ENCODE data around the gene TMEM237.
A peak's percentile ranks its signal among the peaks of the same experiment; 100 is the strongest.

TMEM237 gene

DNA sequence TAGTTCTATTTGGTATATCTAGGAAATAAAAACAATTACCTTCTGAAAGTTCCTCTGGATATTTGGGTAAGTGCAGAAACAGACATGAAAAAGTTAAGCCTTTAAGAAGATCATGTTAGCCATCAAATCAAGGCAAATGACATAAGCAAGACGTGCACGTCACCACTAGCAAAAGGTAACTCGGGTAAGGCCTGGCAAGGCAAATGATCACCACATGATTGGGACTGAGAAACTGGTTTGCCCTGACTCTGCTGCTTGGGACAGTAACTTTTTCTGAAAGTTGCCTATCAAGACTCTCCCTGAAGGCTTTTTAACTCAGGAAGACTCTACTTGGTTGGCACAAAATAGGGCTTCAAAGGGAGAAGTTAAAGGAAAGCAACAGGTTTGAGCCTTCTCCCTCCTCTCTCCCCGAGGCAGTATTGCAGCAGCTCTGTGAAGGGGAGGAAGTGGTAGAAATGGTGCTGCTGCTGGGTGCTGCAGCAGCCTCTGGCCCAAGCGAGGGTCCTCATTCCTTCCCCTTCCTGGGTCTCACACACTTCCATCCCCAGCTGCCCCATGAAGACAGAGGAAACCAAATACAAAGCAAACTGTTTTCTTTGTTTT lies 17.1 kb upstream of the TMEM237 start:
- H3K4me1 Mint-ChIP-seq = peaks cover 13% of the 10 kb centered on the region
- no peaks in the 10 kb centered on the region for H3K9me3 Mint-ChIP-seq
- no peak overlapping the region for H3K4me3 Mint-ChIP-seq
- no peak overlapping the region for H3K27ac Mint-ChIP-seq (ENCODE audit: low read depth)
- no peaks in the 10 kb centered on the region for H3K36me3 Mint-ChIP-seq (ENCODE audit: insufficient read depth)
- H3K27me3 Mint-ChIP-seq = no peaks in the 10 kb centered on the region
- no peak for ATAC-seq (replicated peaks; ENCODE audit: extremely low read depth, poor library complexity, severe bottlenecking)
- no peak for DNase-seq (ENCODE audit: low spot score in 2 of 2)

DNA sequence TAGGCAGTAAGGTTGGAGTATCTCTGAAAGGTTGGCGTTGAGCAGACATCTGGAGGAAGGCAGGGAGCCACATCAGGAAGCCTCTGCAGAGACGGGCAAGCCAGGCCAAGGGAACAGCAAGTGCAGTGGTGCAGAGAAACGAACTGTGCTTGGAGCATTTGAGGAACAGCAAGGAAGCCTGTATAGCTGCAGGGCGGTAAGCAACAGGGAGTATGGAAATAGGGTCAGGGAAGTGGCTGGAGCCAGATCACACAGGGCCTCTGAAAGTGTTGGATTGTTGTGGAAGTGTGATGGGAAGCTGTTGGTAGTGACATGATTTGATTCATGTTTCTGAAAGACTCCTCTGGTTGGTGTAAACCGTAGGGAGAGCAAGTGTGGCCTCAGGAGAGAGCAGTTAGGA lies 13.4 kb upstream of the TMEM237 start:
- DNase-seq (ENCODE audit: low spot score in 2 of 2) (no peak), ATAC-seq (replicated peaks; ENCODE audit: extremely low read depth, poor library complexity, severe bottlenecking) (no peak)
- peak overlapping the region; percentile 80 for H3K27ac Mint-ChIP-seq (ENCODE audit: low read depth)
- peaks cover 15% of the 10 kb centered on the region for H3K27me3 Mint-ChIP-seq
- peak overlapping the region; percentile 31 for H3K4me3 Mint-ChIP-seq
- H3K4me1 Mint-ChIP-seq = peaks cover 13% of the 10 kb centered on the region
- no peaks in the 10 kb centered on the region for H3K36me3 Mint-ChIP-seq (ENCODE audit: insufficient read depth)
- H3K9me3 Mint-ChIP-seq = no peaks in the 10 kb centered on the region

DNA sequence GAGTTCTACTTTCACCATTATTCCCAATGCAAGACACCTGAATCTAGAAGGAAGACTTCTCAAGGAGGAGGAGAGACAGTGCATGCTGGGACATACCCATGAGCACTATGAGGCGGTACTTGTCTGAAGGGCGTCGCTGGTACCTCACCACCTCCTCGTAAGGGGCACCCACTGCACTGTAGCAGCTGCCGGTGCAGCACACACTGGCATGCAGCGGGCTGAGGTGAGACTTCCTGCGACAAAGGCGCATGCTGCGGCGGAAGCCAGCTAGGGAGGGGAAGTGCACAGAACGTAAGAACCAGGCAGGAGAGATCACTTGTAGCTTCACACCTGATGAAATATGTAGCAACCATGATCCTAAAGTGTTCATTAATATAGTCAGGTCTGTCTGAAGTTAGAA lies 12.8 kb upstream of the TMEM237 start:
- ATAC-seq (replicated peaks; ENCODE audit: extremely low read depth, poor library complexity, severe bottlenecking) = peak; percentile 96
- Mint-ChIP-seq H3K9me3 (no peaks in the 10 kb centered on the region), H3K4me3 (peak overlapping the region; percentile 31), H3K27ac (ENCODE audit: low read depth) (peak overlapping the region; percentile 80), H3K4me1 (peaks cover 13% of the 10 kb centered on the region), H3K36me3 (ENCODE audit: insufficient read depth) (no peaks in the 10 kb centered on the region), H3K27me3 (peaks cover 15% of the 10 kb centered on the region)
- DNase-seq (ENCODE audit: low spot score in 2 of 2) = peak in 1 of 2 donors; percentile 57

DNA sequence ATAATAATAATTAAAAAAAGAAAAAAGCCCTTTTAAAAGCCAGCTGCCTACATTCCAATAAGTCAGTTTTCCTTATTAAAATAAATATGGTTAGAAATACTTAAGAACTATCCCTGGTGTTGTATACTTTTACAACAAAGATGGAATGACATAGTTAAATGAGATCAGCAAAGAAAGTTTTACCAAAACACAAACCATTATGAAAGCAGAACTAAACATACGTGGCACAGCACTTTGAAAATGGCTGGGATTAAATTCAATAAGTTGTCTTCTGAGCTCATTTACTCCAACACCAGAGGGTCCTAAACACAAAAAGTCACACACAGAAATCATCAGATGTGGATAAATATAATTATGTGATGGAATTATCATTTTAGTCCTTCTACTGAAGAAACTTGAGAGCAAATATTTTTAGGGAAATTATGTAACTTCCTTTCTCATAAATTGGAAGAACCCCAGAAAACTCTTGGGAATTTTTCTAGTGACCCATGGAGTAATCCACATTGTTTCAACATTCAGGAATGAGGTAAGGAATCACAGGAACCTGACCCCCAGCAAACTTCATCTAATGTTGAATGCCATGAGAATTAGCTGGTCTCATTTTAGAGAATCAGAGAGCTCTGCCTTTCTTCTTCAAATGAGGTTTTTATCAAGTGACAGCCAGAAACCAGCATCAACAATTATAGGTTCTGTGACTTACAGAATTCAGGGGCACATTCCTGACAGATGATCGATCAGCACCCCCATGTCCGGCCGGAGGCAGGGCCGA lies 11.5 kb upstream of the TMEM237 start:
- Mint-ChIP-seq H3K4me1 (peaks cover 13% of the 10 kb centered on the region), H3K27ac (ENCODE audit: low read depth) (no peak overlapping the region), H3K4me3 (no peak overlapping the region)

DNA sequence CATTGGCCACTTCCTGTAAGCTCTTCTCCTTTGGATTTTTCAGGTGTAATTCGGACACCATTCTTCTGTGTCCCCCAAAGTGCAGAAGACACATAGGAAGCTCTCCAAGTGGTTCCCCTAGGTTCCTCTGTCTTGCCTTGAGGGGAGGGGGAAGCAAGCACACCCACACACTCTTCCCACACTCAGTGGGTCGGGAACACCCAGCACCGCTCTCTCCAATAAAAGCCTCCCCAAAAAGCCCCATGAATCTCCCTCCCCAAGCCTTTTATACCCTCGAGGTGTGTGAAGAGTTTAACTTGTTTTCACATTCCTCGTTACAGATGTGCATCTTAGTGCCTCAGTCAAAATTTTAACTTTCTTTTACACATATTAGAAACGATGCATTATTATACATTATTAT lies 9.9 kb upstream of the TMEM237 start:
- H3K36me3 Mint-ChIP-seq (ENCODE audit: insufficient read depth) = no peaks in the 10 kb centered on the region
- no peaks in the 10 kb centered on the region for H3K9me3 Mint-ChIP-seq
- peaks cover 26% of the 10 kb centered on the region for H3K27me3 Mint-ChIP-seq
- peaks cover 13% of the 10 kb centered on the region for H3K4me1 Mint-ChIP-seq
- DNase-seq (ENCODE audit: low spot score in 2 of 2) (no peak), ATAC-seq (replicated peaks; ENCODE audit: extremely low read depth, poor library complexity, severe bottlenecking) (no peak)
- no peak overlapping the region for H3K4me3 Mint-ChIP-seq
- no peak overlapping the region for H3K27ac Mint-ChIP-seq (ENCODE audit: low read depth)

More for the DNA sequence above, 11.5 kb upstream of the TMEM237 start:
- DNase-seq (ENCODE audit: low spot score in 2 of 2) (no peak), ATAC-seq (replicated peaks; ENCODE audit: extremely low read depth, poor library complexity, severe bottlenecking) (no peak)
- Mint-ChIP-seq H3K36me3 (ENCODE audit: insufficient read depth) (no peaks in the 10 kb centered on the region), H3K27me3 (peaks cover 15% of the 10 kb centered on the region), H3K9me3 (no peaks in the 10 kb centered on the region)

DNA sequence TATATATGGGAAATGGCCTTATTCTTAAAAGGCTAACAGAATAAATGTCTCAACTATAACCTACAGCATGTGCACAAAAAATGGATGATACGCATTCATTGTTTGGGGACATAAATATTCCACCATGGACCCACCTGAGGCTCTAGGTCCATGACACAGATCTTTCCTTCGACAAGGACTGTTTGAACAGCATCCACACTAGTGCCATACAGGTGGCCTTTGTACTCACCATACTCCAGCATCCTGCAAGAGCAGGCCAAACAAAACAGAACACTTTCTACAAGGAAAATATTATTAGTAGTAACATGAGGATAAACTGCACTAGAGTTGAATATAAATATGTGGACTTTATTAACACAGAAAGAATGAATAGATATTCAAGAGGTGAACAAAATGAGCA lies 6.1 kb upstream of the TMEM237 start:
- peaks cover 26% of the 10 kb centered on the region for H3K27me3 Mint-ChIP-seq
- H3K27ac Mint-ChIP-seq (ENCODE audit: low read depth) = no peak overlapping the region
- no peaks in the 10 kb centered on the region for H3K4me1 Mint-ChIP-seq
- H3K36me3 Mint-ChIP-seq (ENCODE audit: insufficient read depth) = no peaks in the 10 kb centered on the region
- no peak for ATAC-seq (replicated peaks; ENCODE audit: extremely low read depth, poor library complexity, severe bottlenecking)
- no peak overlapping the region for H3K4me3 Mint-ChIP-seq
- DNase-seq (ENCODE audit: low spot score in 2 of 2) = no peak
- no peaks in the 10 kb centered on the region for H3K9me3 Mint-ChIP-seq

DNA sequence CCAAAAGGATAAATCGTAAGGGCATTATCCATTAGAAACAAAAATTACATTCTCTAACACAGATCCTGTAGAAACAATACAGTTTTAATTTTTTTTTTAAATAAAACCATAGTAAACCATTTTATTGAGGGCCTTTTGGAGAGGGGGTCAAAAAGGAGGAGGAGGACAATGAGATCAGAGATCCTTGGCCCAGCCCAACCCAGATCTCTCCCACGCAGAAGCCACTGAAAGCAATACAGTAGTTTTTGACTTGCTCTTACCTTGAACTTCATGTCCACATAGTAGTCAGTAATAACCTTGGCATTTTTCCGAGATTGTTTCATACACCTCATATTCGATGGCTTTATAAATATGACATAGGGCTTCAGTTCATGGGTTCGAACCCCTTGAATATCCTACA lies 4.1 kb upstream of the TMEM237 start:
- H3K4me1 Mint-ChIP-seq = peaks cover 6% of the 10 kb centered on the region
- no peak for DNase-seq (ENCODE audit: low spot score in 2 of 2)
- no peak overlapping the region for H3K27ac Mint-ChIP-seq (ENCODE audit: low read depth)
- H3K27me3 Mint-ChIP-seq = peaks cover 12% of the 10 kb centered on the region
- no peak overlapping the region for H3K4me3 Mint-ChIP-seq
- no peaks in the 10 kb centered on the region for H3K9me3 Mint-ChIP-seq
- ATAC-seq (replicated peaks; ENCODE audit: extremely low read depth, poor library complexity, severe bottlenecking) = no peak
- H3K36me3 Mint-ChIP-seq (ENCODE audit: insufficient read depth) = peaks cover 4% of the 10 kb centered on the region

DNA sequence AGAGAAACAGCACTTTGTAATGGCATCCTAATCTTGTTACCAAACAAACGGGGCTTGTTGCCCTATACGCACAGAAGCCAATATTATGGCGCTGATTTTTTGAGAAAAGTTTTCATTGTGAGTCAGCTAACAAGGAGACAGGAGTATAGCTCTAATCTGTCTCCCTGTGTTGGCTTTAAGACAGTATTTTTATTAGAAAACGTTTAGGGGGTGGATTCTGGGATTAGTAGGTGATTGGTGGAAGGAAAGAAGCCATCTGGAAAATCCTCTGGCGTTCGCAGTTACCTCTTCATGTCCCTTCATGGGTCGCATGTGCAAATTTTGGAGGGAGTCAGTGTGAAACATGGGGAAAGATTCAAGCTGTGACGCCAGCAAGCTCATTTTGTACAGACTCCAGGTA lies 698 bp upstream of the TMEM237 start:
- H3K27me3 Mint-ChIP-seq = peaks cover 5% of the 10 kb centered on the region
- no peaks in the 10 kb centered on the region for H3K9me3 Mint-ChIP-seq
- DNase-seq (ENCODE audit: low spot score in 2 of 2) = no peak
- H3K27ac Mint-ChIP-seq (ENCODE audit: low read depth) = peak overlapping the region; percentile 95
- H3K4me3 Mint-ChIP-seq = peak overlapping the region; percentile 88
- H3K36me3 Mint-ChIP-seq (ENCODE audit: insufficient read depth) = peaks cover 8% of the 10 kb centered on the region
- peaks cover 12% of the 10 kb centered on the region for H3K4me1 Mint-ChIP-seq
- no peak for ATAC-seq (replicated peaks; ENCODE audit: extremely low read depth, poor library complexity, severe bottlenecking)

DNA sequence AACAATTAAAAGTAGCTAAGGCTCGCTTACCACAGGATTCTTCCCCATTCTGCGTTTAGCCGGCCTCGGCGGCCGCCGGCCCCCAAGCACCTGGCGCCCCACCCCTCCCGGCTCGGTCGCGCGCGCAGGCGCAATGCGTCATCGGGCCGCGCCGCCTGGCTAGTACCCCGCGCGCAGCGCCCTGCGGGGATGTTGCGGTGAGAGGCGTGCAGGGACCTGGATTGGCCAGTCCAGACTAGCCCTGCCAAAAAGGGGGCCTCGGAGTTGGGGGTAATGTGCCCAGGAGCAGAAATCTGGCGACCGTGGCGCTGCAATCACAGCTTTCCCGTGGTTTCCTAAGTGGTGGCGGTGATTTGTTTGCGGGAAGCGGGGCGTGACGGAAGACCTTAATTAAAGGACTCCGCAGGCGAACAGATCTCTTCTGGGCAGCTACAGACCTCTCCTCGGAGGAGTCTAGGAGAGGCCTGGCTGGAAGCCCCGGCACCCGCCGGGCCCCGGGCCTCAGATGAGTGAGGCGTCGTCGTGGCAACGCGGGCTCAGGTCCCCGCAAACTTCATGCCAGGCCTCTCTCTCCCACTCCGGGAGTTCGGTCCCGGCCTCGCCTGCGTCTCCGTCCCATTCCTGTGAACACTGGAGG lies 606 bp downstream of the TMEM237 start:
- DNase-seq (ENCODE audit: low spot score in 2 of 2) (peak; percentile 79 to 80), ATAC-seq (replicated peaks; ENCODE audit: extremely low read depth, poor library complexity, severe bottlenecking) (peak; percentile 87)
- peak overlapping the region; percentile 88 for H3K4me3 Mint-ChIP-seq
- peak overlapping the region; percentile 95 for H3K27ac Mint-ChIP-seq (ENCODE audit: low read depth)
- no peaks in the 10 kb centered on the region for H3K9me3 Mint-ChIP-seq
- peaks cover 8% of the 10 kb centered on the region for H3K36me3 Mint-ChIP-seq (ENCODE audit: insufficient read depth)
- no peaks in the 10 kb centered on the region for H3K27me3 Mint-ChIP-seq
- peaks cover 12% of the 10 kb centered on the region for H3K4me1 Mint-ChIP-seq

DNA sequence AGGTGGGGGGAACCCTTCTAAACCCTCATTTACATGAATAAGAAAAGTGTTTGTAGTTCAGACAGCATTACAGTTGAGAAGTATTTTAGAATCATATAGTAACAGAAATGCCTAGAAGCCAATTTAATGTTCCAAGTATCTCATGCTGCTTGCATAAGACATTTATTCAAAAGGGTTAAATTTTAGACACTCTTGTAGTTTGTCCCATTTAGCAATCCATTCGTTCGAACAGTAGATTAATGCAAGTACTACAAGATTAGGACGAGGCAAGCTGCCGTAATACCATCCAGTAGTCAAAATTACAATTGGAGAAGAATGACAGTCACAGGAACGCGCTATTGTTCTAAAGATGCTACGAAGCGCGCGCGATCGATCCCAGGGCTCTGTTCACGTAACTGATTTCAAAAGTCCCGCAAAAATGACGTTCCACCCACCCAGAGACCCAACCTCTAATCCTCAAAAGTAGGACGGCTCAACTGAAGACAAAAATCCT lies 1.2 kb downstream of the TMEM237 start:
- DNase-seq (ENCODE audit: low spot score in 2 of 2) = no peak
- peaks cover 8% of the 10 kb centered on the region for H3K36me3 Mint-ChIP-seq (ENCODE audit: insufficient read depth)
- H3K4me3 Mint-ChIP-seq = peak overlapping the region; percentile 88
- no peaks in the 10 kb centered on the region for H3K9me3 Mint-ChIP-seq
- H3K27ac Mint-ChIP-seq (ENCODE audit: low read depth) = peak overlapping the region; percentile 95
- peak; percentile 69 for ATAC-seq (replicated peaks; ENCODE audit: extremely low read depth, poor library complexity, severe bottlenecking)
- H3K4me1 Mint-ChIP-seq = peaks cover 12% of the 10 kb centered on the region
- no peaks in the 10 kb centered on the region for H3K27me3 Mint-ChIP-seq

DNA sequence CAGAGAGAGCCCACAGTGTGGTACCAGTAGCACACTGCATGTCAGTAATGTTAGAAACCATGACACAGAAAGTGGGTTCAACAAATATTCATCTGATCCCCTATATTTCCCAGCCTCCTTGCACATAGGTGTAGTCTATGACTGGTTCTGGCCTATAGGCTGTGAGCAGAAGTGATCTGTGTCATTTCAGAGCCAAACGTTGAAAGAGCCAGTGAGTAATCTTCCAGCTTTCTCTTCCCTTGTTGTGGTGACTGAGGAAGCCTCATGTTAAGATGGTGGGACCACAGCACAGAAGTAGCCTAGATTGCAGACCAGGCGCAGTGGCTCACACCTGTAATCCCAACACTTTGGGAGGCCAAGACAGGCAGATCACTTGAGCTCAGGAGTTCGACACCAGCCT lies 4.1 kb downstream of the TMEM237 start:
- Mint-ChIP-seq H3K27ac (ENCODE audit: low read depth) (no peak overlapping the region), H3K36me3 (ENCODE audit: insufficient read depth) (peaks cover 8% of the 10 kb centered on the region), H3K9me3 (no peaks in the 10 kb centered on the region), H3K4me1 (peaks cover 12% of the 10 kb centered on the region), H3K4me3 (no peak overlapping the region), H3K27me3 (no peaks in the 10 kb centered on the region)
- no peak for DNase-seq (ENCODE audit: low spot score in 2 of 2)
- ATAC-seq (replicated peaks; ENCODE audit: extremely low read depth, poor library complexity, severe bottlenecking) = no peak

DNA sequence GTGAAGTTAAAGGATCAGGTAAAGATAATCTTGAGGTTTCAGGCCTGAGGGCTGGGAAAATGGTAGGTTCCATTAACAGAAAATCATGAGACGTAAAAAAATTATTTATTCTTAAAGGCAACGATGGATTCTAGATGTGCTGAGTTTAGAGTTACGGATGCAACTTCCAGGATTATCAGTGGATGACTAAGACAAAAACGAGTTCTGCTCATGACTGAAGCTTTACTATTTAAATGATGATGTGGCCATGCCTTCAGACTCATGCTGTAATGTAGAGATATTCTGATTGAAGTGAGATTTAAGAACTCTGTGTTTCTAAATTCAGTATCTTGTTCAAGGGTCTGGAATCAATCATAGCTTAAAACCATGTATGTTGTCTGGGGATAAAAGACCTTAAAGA lies 5.0 kb downstream of the TMEM237 start:
- H3K27me3 Mint-ChIP-seq = no peaks in the 10 kb centered on the region
- H3K36me3 Mint-ChIP-seq (ENCODE audit: insufficient read depth) = peaks cover 8% of the 10 kb centered on the region
- H3K9me3 Mint-ChIP-seq = no peaks in the 10 kb centered on the region
- no peak overlapping the region for H3K27ac Mint-ChIP-seq (ENCODE audit: low read depth)
- ATAC-seq (replicated peaks; ENCODE audit: extremely low read depth, poor library complexity, severe bottlenecking) (no peak), DNase-seq (ENCODE audit: low spot score in 2 of 2) (no peak)
- H3K4me3 Mint-ChIP-seq = no peak overlapping the region
- H3K4me1 Mint-ChIP-seq = peaks cover 6% of the 10 kb centered on the region
